ENCODE results near the gene PIK3R3.

PIK3R3 gene

GRCh38 chr1:46020010-46020409 lies 112.4 kb downstream of the PIK3R3 start:
- no peak for DNase-seq

- no peak for DNase-seq
Observed at GRCh38 chr1:46019348-46019747, 113.1 kb downstream of the PIK3R3 start.

GRCh38 chr1:46017876-46018503 lies 114.4 kb downstream of the PIK3R3 start:
- no peak for DNase-seq

- DNase-seq: no peak
Observed at GRCh38 chr1:46013581-46013980, 118.8 kb downstream of the PIK3R3 start.

- DNase-seq: peak; percentile 35
Observed at GRCh38 chr1:46012236-46012635, 120.2 kb downstream of the PIK3R3 start.

GRCh38 chr1:46011121-46011695 lies 121.2 kb downstream of the PIK3R3 start:
- DNase-seq: no peak

- no peak for DNase-seq
Observed at GRCh38 chr1:46010611-46011010, 121.8 kb downstream of the PIK3R3 start.

GRCh38 chr1:46008585-46008984 lies 123.8 kb downstream of the PIK3R3 start:
- no peak for DNase-seq

GRCh38 chr1:46005594-46005993 lies 126.8 kb downstream of the PIK3R3 start:
- no peak for DNase-seq

- no peak for DNase-seq
Observed at GRCh38 chr1:46004492-46004891, 127.9 kb downstream of the PIK3R3 start.

- DNase-seq: no peak
Observed at GRCh38 chr1:46003315-46003714, 129.1 kb downstream of the PIK3R3 start.

GRCh38 chr1:46002551-46003150 lies 129.8 kb downstream of the PIK3R3 start:
- DNase-seq: no peak

- DNase-seq: no peak
Observed at GRCh38 chr1:46001081-46001785, 131.2 kb downstream of the PIK3R3 start.

GRCh38 chr1:45999507-45999906 lies 132.9 kb downstream of the PIK3R3 start:
- no peak for DNase-seq

- DNase-seq: no peak
Observed at GRCh38 chr1:45998020-45998617, 134.3 kb downstream of the PIK3R3 start.

- no peak for DNase-seq
Observed at GRCh38 chr1:45995298-45995697, 137.1 kb downstream of the PIK3R3 start.

- DNase-seq: no peak
Observed at GRCh38 chr1:45994423-45994822, 138.0 kb downstream of the PIK3R3 start.

Data from fibroblast of skin of right biceps (primary cell).